Metanephros (tissue), 1 donor: ENCODE measurements around the gene CYP1A1. TPM values are rescaled to one million over a fixed set of nuclear protein-coding genes. Genes with fewer than 3 reads are reported as not detected.

Experiments used
- total RNA-seq: library from RNA; depleted of rRNA; stranded (reverse); fragments of >200 nt; gene quantifications from one replicate; pipeline ENCODE4 v1.2.3, GENCODE V29; 2014

The CYP1A1 gene, protein sequence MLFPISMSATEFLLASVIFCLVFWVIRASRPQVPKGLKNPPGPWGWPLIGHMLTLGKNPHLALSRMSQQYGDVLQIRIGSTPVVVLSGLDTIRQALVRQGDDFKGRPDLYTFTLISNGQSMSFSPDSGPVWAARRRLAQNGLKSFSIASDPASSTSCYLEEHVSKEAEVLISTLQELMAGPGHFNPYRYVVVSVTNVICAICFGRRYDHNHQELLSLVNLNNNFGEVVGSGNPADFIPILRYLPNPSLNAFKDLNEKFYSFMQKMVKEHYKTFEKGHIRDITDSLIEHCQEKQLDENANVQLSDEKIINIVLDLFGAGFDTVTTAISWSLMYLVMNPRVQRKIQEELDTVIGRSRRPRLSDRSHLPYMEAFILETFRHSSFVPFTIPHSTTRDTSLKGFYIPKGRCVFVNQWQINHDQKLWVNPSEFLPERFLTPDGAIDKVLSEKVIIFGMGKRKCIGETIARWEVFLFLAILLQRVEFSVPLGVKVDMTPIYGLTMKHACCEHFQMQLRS
- total RNA-seq: not detected

DNA sequence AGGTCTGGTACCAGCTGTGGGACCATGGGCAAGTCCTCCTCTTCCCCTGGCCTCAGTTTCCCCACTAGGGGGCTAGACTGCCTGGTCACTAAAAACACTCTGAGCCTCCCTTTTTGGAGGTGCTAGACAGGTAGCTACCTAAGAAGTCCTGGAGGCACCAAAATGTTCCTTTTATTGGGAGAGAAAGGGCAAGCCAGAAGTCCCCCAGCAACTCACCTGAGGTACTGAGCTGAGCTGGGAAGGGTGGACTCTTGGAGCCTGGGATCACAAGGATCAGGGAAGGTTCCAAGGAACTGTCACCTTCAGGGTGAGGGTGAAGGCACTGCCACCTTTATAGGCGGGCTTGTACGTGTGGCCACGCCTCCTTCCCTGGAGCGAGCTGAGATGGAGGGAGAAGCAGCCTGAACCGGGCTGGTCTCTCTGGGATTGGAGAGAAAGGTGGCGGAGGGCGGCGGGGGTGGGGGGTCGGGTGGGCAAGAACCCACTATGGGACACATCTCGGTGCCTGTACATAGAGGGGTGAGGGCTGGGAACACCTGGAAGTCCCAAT, at the start of gene CYP1A1:
CYP1A1 (minus strand) TSS at position 304 of the 550 bp plus-strand sequence. CDS start 2,431 bp downstream, outside the sequence.

DNA sequence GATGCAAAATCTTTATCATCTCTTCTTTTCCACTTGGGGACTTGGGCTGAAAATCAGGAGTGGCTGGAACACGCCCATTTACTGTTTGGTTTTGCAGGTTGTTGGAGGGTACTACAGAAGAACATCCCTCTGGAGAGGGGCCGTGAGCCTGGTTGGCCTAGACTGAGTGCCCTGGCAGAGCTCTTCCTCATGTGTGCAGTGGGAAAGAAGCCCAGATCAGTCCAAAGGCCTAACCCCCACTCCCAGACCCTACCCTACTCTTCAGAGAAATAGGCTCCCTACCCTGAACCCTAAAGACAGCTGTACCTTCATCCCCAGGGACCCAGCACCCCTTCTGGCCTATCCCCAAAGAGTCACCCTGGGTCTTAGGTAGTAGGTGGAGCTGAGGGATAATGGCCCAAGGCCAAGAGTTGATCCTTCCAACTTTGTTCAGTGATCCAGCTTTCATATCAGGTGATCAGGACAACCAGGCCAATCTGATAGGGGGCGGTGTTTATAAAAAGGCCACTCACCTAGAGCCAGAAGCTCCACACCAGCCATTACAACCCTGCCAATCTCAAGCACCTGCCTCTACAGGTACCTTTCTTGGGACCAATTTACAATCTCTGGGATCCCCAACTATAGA, 23.1 kb upstream of the CYP1A1 start, which contains the start of gene CYP1A2:
CYP1A2 (plus strand) TSS at position 524 of the 625 bp plus-strand sequence. CDS start 894 bp downstream, outside the sequence.

DNA sequence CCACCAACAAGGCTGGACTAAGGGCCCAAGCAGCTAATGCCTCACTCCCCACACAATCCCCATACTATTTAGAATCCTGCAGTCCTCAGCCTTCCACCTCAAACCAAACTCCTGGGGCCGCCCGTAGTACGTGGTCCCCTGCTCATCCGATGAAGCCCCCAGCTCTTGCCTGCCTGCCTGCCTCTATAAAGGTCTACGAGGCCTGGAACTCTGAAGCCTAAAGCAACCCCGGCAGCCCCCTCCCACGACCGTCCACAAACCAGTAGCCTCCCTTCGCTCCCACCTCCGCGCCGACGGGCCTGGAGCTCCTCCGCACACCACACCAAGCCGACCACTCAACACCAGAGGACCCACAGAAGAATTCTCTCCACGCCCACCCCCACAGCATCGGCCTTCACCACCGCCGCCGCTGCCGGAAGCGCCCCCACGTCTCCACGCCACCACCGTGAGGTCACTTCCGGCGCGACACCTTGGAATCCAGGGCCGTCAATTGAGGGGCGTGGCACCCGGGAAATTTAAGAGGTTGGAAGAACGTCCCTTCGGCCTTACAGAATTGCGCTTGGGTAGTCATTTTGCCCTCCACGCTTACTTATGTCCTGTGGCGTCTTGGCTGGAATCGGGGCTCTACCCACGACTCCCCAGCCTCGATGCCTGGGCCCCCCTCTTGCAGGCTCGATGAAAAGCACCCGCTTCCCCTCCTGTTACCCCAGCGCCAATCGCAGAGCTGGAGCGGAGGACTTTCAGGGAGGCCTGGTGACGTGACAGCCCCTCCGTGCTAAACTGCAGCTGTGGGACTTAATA, 29.5 kb downstream of the CYP1A1 start, which contains the start of gene EDC3:
EDC3 (minus strand) TSS at position 428 of the 801 bp plus-strand sequence. CDS start 20,900 bp downstream, outside the sequence.

Other genes with a start within 250 kb of the CYP1A1 start
- gene ARID3B, start 184.3 kb downstream of the CYP1A1 start, total RNA-seq: 9.3 TPM
- gene CLK3, start 109.7 kb downstream of the CYP1A1 start, total RNA-seq: 79.2 TPM
- gene EDC3, start 29.5 kb downstream of the CYP1A1 start, total RNA-seq: 23.4 TPM
- gene CYP1A2, start 23.3 kb upstream of the CYP1A1 start, total RNA-seq: not detected
- gene CSK, start 56.6 kb upstream of the CYP1A1 start, total RNA-seq: 37.5 TPM
- gene LMAN1L, start 87.3 kb upstream of the CYP1A1 start, total RNA-seq: not detected
- not detected for gene CPLX3, start 101.1 kb upstream of the CYP1A1 start, total RNA-seq
- 23.4 TPM for gene ULK3, start 117.6 kb upstream of the CYP1A1 start, total RNA-seq
- gene SCAMP2, start 147.8 kb upstream of the CYP1A1 start, total RNA-seq: 56.7 TPM
- 55.2 TPM for gene MPI, start 164.5 kb upstream of the CYP1A1 start, total RNA-seq
- 54.7 TPM for gene FAM219B, start 181.3 kb upstream of the CYP1A1 start, total RNA-seq
- gene COX5A, start 212.5 kb upstream of the CYP1A1 start, total RNA-seq: 103 TPM
- gene RPP25, start 231.2 kb upstream of the CYP1A1 start, total RNA-seq: 3.0 TPM